ENCODE results near the gene FSTL4.

FSTL4 gene

GRCh38 chr5:133365738-133366137, 246.6 kb downstream of the FSTL4 start:
- H3K27me3 ChIP-seq (ENCODE audit: insufficient read depth, low read depth) = no peaks in the 10 kb centered on the region
- no peaks in the 10 kb centered on the region for H3K36me3 ChIP-seq (ENCODE audit: insufficient read depth)
- no peak overlapping the region for H3K4me3 ChIP-seq (IDR thresholded peaks at IDR 0.05; ENCODE audit: insufficient read depth, low read depth, low read length)
- H2AFZ ChIP-seq (ENCODE audit: low read depth) = no peak overlapping the region
- no peak for TF ChIP-seq CTCF (conservative IDR thresholded peaks at IDR 0.05; ENCODE audit: low read depth, low read length)
- no peaks in the 10 kb centered on the region for H3K4me1 ChIP-seq (ENCODE audit: low read depth, poor library complexity, severe bottlenecking)
- H3K79me2 ChIP-seq (ENCODE audit: insufficient read depth, low read depth) = no peaks in the 10 kb centered on the region
- H3K27ac ChIP-seq = no peak overlapping the region
- H3K4me2 ChIP-seq = no peak overlapping the region
- no peak overlapping the region for H3K9ac ChIP-seq
- no peaks in the 10 kb centered on the region for H4K20me1 ChIP-seq (ENCODE audit: insufficient read depth)

- H3K27ac ChIP-seq = no peak overlapping the region
- H3K27me3 ChIP-seq (ENCODE audit: insufficient read depth, low read depth) = no peaks in the 10 kb centered on the region
- no peaks in the 10 kb centered on the region for H4K20me1 ChIP-seq (ENCODE audit: insufficient read depth)
- no peak overlapping the region for H3K4me3 ChIP-seq (IDR thresholded peaks at IDR 0.05; ENCODE audit: insufficient read depth, low read depth, low read length)
- H3K79me2 ChIP-seq (ENCODE audit: insufficient read depth, low read depth) = no peaks in the 10 kb centered on the region
- H3K36me3 ChIP-seq (ENCODE audit: insufficient read depth) = no peaks in the 10 kb centered on the region
- no peak overlapping the region for H3K9ac ChIP-seq
- H3K4me1 ChIP-seq (ENCODE audit: low read depth, poor library complexity, severe bottlenecking) = no peaks in the 10 kb centered on the region
- no peak overlapping the region for H2AFZ ChIP-seq (ENCODE audit: low read depth)
- TF ChIP-seq CTCF (conservative IDR thresholded peaks at IDR 0.05; ENCODE audit: low read depth, low read length) = no peak
- no peak overlapping the region for H3K4me2 ChIP-seq
Measured at GRCh38 chr5:133364936-133365707, 247.2 kb downstream of the FSTL4 start.

GRCh38 chr5:133363807-133364587, 248.3 kb downstream of the FSTL4 start:
- H3K79me2 ChIP-seq (ENCODE audit: insufficient read depth, low read depth) = no peaks in the 10 kb centered on the region
- H2AFZ ChIP-seq (ENCODE audit: low read depth) = no peak overlapping the region
- no peak overlapping the region for H3K27ac ChIP-seq
- H3K27me3 ChIP-seq (ENCODE audit: insufficient read depth, low read depth) = no peaks in the 10 kb centered on the region
- no peaks in the 10 kb centered on the region for H4K20me1 ChIP-seq (ENCODE audit: insufficient read depth)
- no peak overlapping the region for H3K4me3 ChIP-seq (IDR thresholded peaks at IDR 0.05; ENCODE audit: insufficient read depth, low read depth, low read length)
- no peak for TF ChIP-seq CTCF (conservative IDR thresholded peaks at IDR 0.05; ENCODE audit: low read depth, low read length)
- H3K4me1 ChIP-seq (ENCODE audit: low read depth, poor library complexity, severe bottlenecking) = no peaks in the 10 kb centered on the region
- H3K36me3 ChIP-seq (ENCODE audit: insufficient read depth) = no peaks in the 10 kb centered on the region
- H3K4me2 ChIP-seq = no peak overlapping the region
- no peak overlapping the region for H3K9ac ChIP-seq

GRCh38 chr5:133362438-133362837, 249.9 kb downstream of the FSTL4 start:
- H3K4me2 ChIP-seq = no peak overlapping the region
- H3K36me3 ChIP-seq (ENCODE audit: insufficient read depth) = no peaks in the 10 kb centered on the region
- H3K27ac ChIP-seq = no peak overlapping the region
- no peak overlapping the region for H3K4me3 ChIP-seq (IDR thresholded peaks at IDR 0.05; ENCODE audit: insufficient read depth, low read depth, low read length)
- no peaks in the 10 kb centered on the region for H3K4me1 ChIP-seq (ENCODE audit: low read depth, poor library complexity, severe bottlenecking)
- no peaks in the 10 kb centered on the region for H4K20me1 ChIP-seq (ENCODE audit: insufficient read depth)
- H3K27me3 ChIP-seq (ENCODE audit: insufficient read depth, low read depth) = no peaks in the 10 kb centered on the region
- no peak overlapping the region for H3K9ac ChIP-seq
- TF ChIP-seq CTCF (conservative IDR thresholded peaks at IDR 0.05; ENCODE audit: low read depth, low read length) = no peak
- H2AFZ ChIP-seq (ENCODE audit: low read depth) = no peak overlapping the region
- H3K79me2 ChIP-seq (ENCODE audit: insufficient read depth, low read depth) = no peaks in the 10 kb centered on the region

All from KMS-11 (cell line).